ENCODE measurements around the gene SUMF1.

- TF ChIP-seq EZH2 (IDR thresholded peaks at IDR 0.05; ENCODE audit: borderline replicate concordance, insufficient read depth, low read depth, low read length, poor library complexity, severe bottlenecking), result no peak
- TF ChIP-seq, protein P1, sequence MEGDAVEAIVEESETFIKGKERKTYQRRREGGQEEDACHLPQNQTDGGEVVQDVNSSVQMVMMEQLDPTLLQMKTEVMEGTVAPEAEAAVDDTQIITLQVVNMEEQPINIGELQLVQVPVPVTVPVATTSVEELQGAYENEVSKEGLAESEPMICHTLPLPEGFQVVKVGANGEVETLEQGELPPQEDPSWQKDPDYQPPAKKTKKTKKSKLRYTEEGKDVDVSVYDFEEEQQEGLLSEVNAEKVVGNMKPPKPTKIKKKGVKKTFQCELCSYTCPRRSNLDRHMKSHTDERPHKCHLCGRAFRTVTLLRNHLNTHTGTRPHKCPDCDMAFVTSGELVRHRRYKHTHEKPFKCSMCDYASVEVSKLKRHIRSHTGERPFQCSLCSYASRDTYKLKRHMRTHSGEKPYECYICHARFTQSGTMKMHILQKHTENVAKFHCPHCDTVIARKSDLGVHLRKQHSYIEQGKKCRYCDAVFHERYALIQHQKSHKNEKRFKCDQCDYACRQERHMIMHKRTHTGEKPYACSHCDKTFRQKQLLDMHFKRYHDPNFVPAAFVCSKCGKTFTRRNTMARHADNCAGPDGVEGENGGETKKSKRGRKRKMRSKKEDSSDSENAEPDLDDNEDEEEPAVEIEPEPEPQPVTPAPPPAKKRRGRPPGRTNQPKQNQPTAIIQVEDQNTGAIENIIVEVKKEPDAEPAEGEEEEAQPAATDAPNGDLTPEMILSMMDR (IDR thresholded peaks at IDR 0.05), result no peak
These were observed 67.6 kb downstream of the SUMF1 start for GRCh38 chr3:4399476-4399875.
